ENCODE data around the gene MCRIP1. TPM values are rescaled to one million over a fixed set of nuclear protein-coding genes. Genes with fewer than 3 reads are reported as not detected.

MCRIP1 gene
- total and polyA plus RNA-seq, 9 of the 15 experiments (the other 6 are each of a cell fraction or from before 2014, with no cell fraction given), result 0.39 to 35.8 (median 9.7) TPM

GRCh38 chr17:81821603-81822311 lies 11.3 kb downstream of the MCRIP1 start (continued):
- TF ChIP-seq, protein P1, sequence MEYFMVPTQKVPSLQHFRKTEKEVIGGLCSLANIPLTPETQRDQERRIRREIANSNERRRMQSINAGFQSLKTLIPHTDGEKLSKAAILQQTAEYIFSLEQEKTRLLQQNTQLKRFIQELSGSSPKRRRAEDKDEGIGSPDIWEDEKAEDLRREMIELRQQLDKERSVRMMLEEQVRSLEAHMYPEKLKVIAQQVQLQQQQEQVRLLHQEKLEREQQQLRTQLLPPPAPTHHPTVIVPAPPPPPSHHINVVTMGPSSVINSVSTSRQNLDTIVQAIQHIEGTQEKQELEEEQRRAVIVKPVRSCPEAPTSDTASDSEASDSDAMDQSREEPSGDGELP (CRISPR knock-in tag; IDR thresholded peaks at IDR 0.05; ENCODE audit: borderline replicate concordance), result peak; percentile 80; the same call in 1 of the 2 replicates
- no peak for TF ChIP-seq NCOA6 (IDR thresholded peaks at IDR 0.05)
- TF ChIP-seq POU5F1 (IDR thresholded peaks at IDR 0.05; ENCODE audit: borderline replicate concordance, low read depth, low read length, partially characterized antibody), result no peak
- peak; percentile 51; the same call in 1 of the 2 replicates for TF ChIP-seq ELF1 (tag; IDR thresholded peaks at IDR 0.05)
- no peak for TF ChIP-seq ETS2 (tag; IDR thresholded peaks at IDR 0.05; ENCODE audit: borderline replicate concordance, poor library complexity, severe bottlenecking)
- TF ChIP-seq, protein P2, sequence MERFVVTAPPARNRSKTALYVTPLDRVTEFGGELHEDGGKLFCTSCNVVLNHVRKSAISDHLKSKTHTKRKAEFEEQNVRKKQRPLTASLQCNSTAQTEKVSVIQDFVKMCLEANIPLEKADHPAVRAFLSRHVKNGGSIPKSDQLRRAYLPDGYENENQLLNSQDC (CRISPR knock-in tag; IDR thresholded peaks at IDR 0.05), result no peak
- TF ChIP-seq SMARCA4 (IDR thresholded peaks at IDR 0.05), result peak; percentile 44; the same call in 1 of the 2 replicates
- TF ChIP-seq ZNF316 (IDR thresholded peaks at IDR 0.05), result no peak
- TF ChIP-seq, protein P3, sequence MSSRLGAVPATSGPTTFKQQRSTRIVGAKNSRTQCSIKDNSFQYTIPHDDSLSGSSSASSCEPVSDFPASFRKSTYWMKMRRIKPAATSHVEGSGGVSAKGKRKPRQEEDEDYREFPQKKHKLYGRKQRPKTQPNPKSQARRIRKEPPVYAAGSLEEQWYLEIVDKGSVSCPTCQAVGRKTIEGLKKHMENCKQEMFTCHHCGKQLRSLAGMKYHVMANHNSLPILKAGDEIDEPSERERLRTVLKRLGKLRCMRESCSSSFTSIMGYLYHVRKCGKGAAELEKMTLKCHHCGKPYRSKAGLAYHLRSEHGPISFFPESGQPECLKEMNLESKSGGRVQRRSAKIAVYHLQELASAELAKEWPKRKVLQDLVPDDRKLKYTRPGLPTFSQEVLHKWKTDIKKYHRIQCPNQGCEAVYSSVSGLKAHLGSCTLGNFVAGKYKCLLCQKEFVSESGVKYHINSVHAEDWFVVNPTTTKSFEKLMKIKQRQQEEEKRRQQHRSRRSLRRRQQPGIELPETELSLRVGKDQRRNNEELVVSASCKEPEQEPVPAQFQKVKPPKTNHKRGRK (tag; IDR thresholded peaks at IDR 0.05), result no peak
- no peak for TF ChIP-seq FOS (IDR thresholded peaks at IDR 0.05; ENCODE audit: extremely low read depth, insufficient read length)
- TF ChIP-seq, protein P4, sequence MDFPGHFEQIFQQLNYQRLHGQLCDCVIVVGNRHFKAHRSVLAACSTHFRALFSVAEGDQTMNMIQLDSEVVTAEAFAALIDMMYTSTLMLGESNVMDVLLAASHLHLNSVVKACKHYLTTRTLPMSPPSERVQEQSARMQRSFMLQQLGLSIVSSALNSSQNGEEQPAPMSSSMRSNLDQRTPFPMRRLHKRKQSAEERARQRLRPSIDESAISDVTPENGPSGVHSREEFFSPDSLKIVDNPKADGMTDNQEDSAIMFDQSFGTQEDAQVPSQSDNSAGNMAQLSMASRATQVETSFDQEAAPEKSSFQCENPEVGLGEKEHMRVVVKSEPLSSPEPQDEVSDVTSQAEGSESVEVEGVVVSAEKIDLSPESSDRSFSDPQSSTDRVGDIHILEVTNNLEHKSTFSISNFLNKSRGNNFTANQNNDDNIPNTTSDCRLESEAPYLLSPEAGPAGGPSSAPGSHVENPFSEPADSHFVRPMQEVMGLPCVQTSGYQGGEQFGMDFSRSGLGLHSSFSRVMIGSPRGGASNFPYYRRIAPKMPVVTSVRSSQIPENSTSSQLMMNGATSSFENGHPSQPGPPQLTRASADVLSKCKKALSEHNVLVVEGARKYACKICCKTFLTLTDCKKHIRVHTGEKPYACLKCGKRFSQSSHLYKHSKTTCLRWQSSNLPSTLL (IDR thresholded peaks at IDR 0.05), result no peak
- no peak for TF ChIP-seq GATA2 (CRISPR knock-in tag; IDR thresholded peaks at IDR 0.05)
- 0 out of 2 replicates have a peak, but pooled peaks have one; percentile 21 for TF ChIP-seq PKNOX1 (IDR thresholded peaks at IDR 0.05)
- no peak for TF ChIP-seq GTF2B (IDR thresholded peaks at IDR 0.05; ENCODE audit: extremely low read depth, insufficient read length)
- TF ChIP-seq POLR3A (IDR thresholded peaks at IDR 0.05; ENCODE audit: borderline replicate concordance, extremely low read depth, insufficient read depth, insufficient read length), result no peak
- TF ChIP-seq, protein P5, sequence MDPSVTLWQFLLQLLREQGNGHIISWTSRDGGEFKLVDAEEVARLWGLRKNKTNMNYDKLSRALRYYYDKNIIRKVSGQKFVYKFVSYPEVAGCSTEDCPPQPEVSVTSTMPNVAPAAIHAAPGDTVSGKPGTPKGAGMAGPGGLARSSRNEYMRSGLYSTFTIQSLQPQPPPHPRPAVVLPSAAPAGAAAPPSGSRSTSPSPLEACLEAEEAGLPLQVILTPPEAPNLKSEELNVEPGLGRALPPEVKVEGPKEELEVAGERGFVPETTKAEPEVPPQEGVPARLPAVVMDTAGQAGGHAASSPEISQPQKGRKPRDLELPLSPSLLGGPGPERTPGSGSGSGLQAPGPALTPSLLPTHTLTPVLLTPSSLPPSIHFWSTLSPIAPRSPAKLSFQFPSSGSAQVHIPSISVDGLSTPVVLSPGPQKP (CRISPR knock-in tag; IDR thresholded peaks at IDR 0.05), result no peak
- no peak for TF ChIP-seq ZNF561 (CRISPR knock-in tag; conservative IDR thresholded peaks at IDR 0.05)
- TF ChIP-seq EP400 (IDR thresholded peaks at IDR 0.05), result peak; percentile 95

All from K562 (cell line).